Neural crest cell (in vitro differentiated cells): ENCODE data around the gene BACH2. TPM values are rescaled to one million over a fixed set of nuclear protein-coding genes. Genes with fewer than 3 reads are reported as not detected.

ENCODE experiments used
- DNase-seq: peaks from one replicate; pipeline ENCODE4 v3.0.0; 2021; ENCODE audit warnings: low read depth, mixed read lengths, low spot score
- H3K27ac Mint-ChIP-seq: one replicate; pipeline ENCODE4 v1.8.0; 2021; ENCODE audit warnings: mild to moderate bottlenecking, mixed read lengths; ENCODE audit not compliant: unreplicated experiment
- H3K27me3 Mint-ChIP-seq: 2 replicates; pipeline ENCODE4 v1.8.0; 2021; ENCODE audit warnings: low read depth, mild to moderate bottlenecking, mixed read lengths
- H3K36me3 Mint-ChIP-seq: 2 replicates; pipeline ENCODE4 v1.8.0; 2021; ENCODE audit warnings: low read depth, mild to moderate bottlenecking, mixed read lengths
- H3K4me1 Mint-ChIP-seq: 2 replicates; pipeline ENCODE4 v1.8.0; 2021; ENCODE audit warnings: mixed read lengths
- H3K4me3 Mint-ChIP-seq: one replicate; pipeline ENCODE4 v1.8.0; 2021; ENCODE audit warnings: mild to moderate bottlenecking, mixed read lengths
- H3K9me3 Mint-ChIP-seq: 2 replicates; pipeline ENCODE4 v1.8.0; 2021; ENCODE audit warnings: mixed read lengths
- CTCF ChIP-seq: fragments of 200-600 bp; sonication (generic); conservative IDR thresholded peaks from 2 replicates; pipeline ENCODE4 v1.5.0; 2021; ENCODE audit warnings: antibody characterized with exemption, mild to moderate bottlenecking
- total RNA-seq: library from RNA; stranded (reverse); gene quantifications from 2 replicates; pipeline ENCODE4 v1.2.1, GENCODE V29; 2021

The BACH2 gene
- total RNA-seq, 1 donor from 2014 or later, result 13.1 TPM

- no peak overlapping the region for H3K27ac Mint-ChIP-seq
- no peak for DNase-seq
- peaks cover 46% of the 10 kb centered on the region for H3K4me1 Mint-ChIP-seq
- H3K9me3 Mint-ChIP-seq, result peaks cover 3% of the 10 kb centered on the region
- peak overlapping the region; percentile 25 for H3K4me3 Mint-ChIP-seq
- no peaks in the 10 kb centered on the region for H3K36me3 Mint-ChIP-seq
- H3K27me3 Mint-ChIP-seq, result peaks cover 14% of the 10 kb centered on the region
- TF ChIP-seq CTCF, result no peak
These were observed 5.7 kb downstream of the BACH2 start for GRCh38 chr6:90290811-90291420.

- no peak overlapping the region for H3K27ac Mint-ChIP-seq
- peaks cover 14% of the 10 kb centered on the region for H3K27me3 Mint-ChIP-seq
- no peak overlapping the region for H3K4me3 Mint-ChIP-seq
- no peak for DNase-seq
- peaks cover 3% of the 10 kb centered on the region for H3K9me3 Mint-ChIP-seq
- no peaks in the 10 kb centered on the region for H3K36me3 Mint-ChIP-seq
- peaks cover 56% of the 10 kb centered on the region for H3K4me1 Mint-ChIP-seq
- no peak for TF ChIP-seq CTCF
These were observed 6.7 kb downstream of the BACH2 start for GRCh38 chr6:90289902-90290301.

- Mint-ChIP-seq H3K4me1 (peaks cover 51% of the 10 kb centered on the region), H3K27ac (no peak overlapping the region), H3K9me3 (peaks cover 3% of the 10 kb centered on the region), H3K36me3 (no peaks in the 10 kb centered on the region), H3K4me3 (no peak overlapping the region), H3K27me3 (peaks cover 4% of the 10 kb centered on the region)
- DNase-seq, result no peak
- no peak for TF ChIP-seq CTCF
These were observed 8.2 kb downstream of the BACH2 start for GRCh38 chr6:90288404-90288803.

GRCh38 chr6:90286884-90287488 is 9.7 kb downstream of the BACH2 start:
- H3K4me1 Mint-ChIP-seq, result peaks cover 45% of the 10 kb centered on the region
- no peaks in the 10 kb centered on the region for H3K36me3 Mint-ChIP-seq
- peaks cover 3% of the 10 kb centered on the region for H3K9me3 Mint-ChIP-seq
- peak; percentile 43 for DNase-seq
- no peaks in the 10 kb centered on the region for H3K27me3 Mint-ChIP-seq
- TF ChIP-seq CTCF, result peak; percentile 74
- peak overlapping the region; percentile 7 for H3K4me3 Mint-ChIP-seq
- no peak overlapping the region for H3K27ac Mint-ChIP-seq

- H3K27ac Mint-ChIP-seq, result peak overlapping the region; percentile 60
- no peaks in the 10 kb centered on the region for H3K36me3 Mint-ChIP-seq
- no peak for TF ChIP-seq CTCF
- H3K9me3 Mint-ChIP-seq, result peaks cover 3% of the 10 kb centered on the region
- H3K27me3 Mint-ChIP-seq, result no peaks in the 10 kb centered on the region
- H3K4me1 Mint-ChIP-seq, result peaks cover 35% of the 10 kb centered on the region
- H3K4me3 Mint-ChIP-seq, result peak overlapping the region; percentile 83
- DNase-seq, result peak; percentile 36
These were observed 10.8 kb downstream of the BACH2 start for GRCh38 chr6:90285611-90286381.
